H1 (cell line): Measurements from ENCODE around the gene ZNF786.

Experiments used
- CHD7 ChIP-seq: fragments of 300-600 bp; sonication (generic); IDR thresholded peaks from 2 replicates; pipeline ENCODE4 v1.7.1; 2012; ENCODE audit warnings: low read length, moderate library complexity, mild to moderate bottlenecking, inconsistent platforms; ENCODE audit not compliant: insufficient replicate concordance
- EP300 ChIP-seq, 2 experiments: IDR thresholded peaks; 1 replicate in 1 of 2; 2 replicates in 1 of 2; pipeline ENCODE4 v1.6.1; 2011 to 2012; ENCODE audit warnings: low read depth in 2 of 2, low read length in 2 of 2, mild to moderate bottlenecking in 2 of 2, borderline replicate concordance in 1 of 2, inconsistent platforms in 1 of 2, moderate library complexity in 1 of 2
- HDAC6 ChIP-seq: IDR thresholded peaks from one replicate; pipeline ENCODE4 v1.7.1; 2012; ENCODE audit warnings: low read depth, mild to moderate bottlenecking, inconsistent platforms, low read length, moderate library complexity
- JUN ChIP-seq: IDR thresholded peaks from 2 replicates; pipeline ENCODE4 v1.6.1; 2011; ENCODE audit warnings: low read depth, mild to moderate bottlenecking, improper control_type of control experiment, low read length
- SP1 ChIP-seq: IDR thresholded peaks from 2 replicates; pipeline ENCODE4 v1.6.1; 2011; ENCODE audit warnings: low read depth, low read length

- TF ChIP-seq CHD7, result no peak
- no peak for TF ChIP-seq JUN
- TF ChIP-seq HDAC6, result no peak
- no peak for TF ChIP-seq SP1
- no peak for TF ChIP-seq EP300 (IDR thresholded peaks at IDR 0.05; ENCODE audit: borderline replicate concordance in 1 of 2, low read depth in 2 of 2, low read length in 2 of 2)
These were observed 67.7 kb downstream of the ZNF786 start for GRCh38 chr7:149022756-149023360.
